NCI-H146 (cell line): ENCODE measurements around the gene NALCN.

Experiments
- DNase-seq: peaks from one replicate; lab custom pipeline; 2025; lab: John Stamatoyannopoulos, UW

NALCN gene

GRCh38 chr13:101416181-101417042 is at the start of gene NALCN:
Gene NALCN, minus strand, starts transcription at chr13:101416508. Its CDS starts 17,382 bp downstream, at chr13:101399126.
- DNase-seq, result peak; percentile 60

DNA sequence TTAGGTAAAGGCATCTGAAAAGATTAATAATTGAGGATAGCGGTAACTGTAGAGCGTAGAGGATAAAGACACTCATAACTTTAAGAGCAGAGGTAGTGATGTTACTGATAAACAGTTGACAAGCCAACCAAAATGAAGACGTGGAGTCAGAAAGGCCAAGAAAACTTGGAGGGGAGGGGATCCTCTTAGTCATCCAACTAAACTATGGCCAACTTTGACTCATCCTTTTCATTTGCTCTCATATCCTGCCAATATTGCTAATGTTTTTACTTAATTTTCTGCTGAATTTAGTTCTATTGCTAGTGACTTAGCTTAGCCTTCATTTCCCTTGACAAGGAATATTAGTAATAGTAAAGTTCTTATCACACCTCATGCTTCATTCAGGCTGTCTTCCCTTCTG is 49.6 kb upstream of the NALCN start:
- no peak for DNase-seq

- no peak for DNase-seq
These were observed 40.9 kb upstream of the NALCN start for GRCh38 chr13:101457176-101457575.

DNA sequence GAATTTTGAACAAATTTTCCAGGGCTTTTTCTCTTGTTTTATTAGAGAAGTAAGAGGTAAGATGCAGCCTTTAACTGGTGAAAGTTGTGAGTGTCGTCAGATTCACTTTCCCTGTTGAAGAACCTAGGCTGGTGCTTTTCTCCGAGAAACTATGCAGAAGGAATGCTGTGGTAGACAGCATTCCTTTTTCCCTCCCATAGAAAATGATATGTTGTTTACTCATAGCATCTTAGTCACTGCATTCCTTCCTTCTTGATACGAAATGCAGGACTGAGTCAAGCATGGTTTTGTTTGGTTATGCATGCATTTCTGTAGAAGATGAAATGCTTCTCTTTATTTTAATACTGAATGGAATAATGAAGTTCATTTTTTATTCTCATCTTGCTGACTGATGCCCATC is 39.6 kb upstream of the NALCN start:
- DNase-seq, result no peak

GRCh38 chr13:101454767-101455166 is 38.5 kb upstream of the NALCN start:
- no peak for DNase-seq

- DNase-seq, result peak; percentile 78
These were observed 37.5 kb upstream of the NALCN start for GRCh38 chr13:101453784-101454201.

DNA sequence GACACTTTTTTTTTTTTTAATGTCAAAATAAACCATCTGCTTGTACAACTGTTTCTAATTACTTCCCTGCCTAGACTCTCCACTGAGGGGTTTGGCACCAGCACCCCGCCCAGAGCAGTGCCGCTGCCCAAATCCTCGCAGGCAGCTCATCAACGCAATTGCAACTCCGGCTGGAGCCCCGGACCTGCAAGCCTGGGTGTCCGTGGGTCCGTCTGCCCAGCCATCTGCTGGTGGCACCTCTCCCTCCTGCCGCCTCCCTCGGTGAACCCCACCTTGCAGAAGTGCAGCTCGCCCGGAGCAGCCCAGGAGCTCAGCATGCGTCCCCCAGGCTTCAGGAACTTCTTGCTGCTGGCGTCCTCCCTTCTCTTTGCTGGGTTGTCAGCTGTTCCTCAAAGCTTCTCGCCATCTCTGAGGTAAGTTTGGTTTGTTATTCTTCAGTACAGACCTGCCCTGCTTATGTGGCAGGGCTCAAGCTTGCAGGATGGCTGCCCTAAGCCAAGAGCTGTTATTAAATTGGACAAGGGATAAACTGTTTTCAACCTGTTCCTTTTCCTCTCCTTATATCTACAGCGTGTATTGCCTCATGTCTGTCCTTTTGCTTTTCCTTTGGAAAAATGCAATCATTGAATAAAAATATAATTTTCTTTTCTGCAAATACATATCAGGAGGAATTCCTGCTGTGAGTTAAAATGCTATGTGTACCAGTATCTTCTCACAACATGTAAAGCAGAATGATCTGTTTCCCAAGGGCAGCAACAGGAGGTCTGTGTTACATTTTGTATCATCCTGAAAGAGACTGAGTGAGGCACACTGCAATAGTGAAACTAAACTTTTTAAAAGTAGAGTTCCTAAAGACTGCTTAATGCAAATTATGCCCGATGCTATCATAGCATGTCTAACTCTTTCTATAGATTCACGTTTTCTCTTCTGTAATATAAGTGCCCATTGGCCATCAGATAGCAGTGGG is 36.5 kb upstream of the NALCN start, which contains the start of gene ITGBL1:
TSS of gene ITGBL1 (plus strand) at position 157 of the 967 bp plus-strand sequence. CDS start at position 316, 159 bp downstream.
- DNase-seq, result peak; percentile 39

- DNase-seq, result no peak
These were observed 35.3 kb upstream of the NALCN start for GRCh38 chr13:101451641-101452040.

DNA sequence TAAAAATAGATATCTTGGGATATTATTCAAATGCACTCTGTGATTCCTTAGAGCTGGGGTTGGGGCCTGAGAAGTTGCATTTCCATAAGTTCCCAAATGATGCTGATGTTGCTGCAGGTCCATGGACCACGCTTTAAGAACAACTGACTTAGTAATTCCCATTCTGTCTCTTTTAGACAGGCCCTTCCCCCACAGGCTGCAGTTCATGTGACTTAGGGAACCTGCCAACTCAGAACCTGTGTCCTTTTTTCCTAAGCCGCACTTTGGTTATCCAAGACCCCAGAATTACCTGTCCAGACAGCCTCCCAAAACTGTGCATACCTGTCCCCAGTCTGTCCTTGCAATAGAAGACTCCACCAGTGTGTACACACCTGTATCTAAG is 34.4 kb upstream of the NALCN start:
- no peak for DNase-seq

DNA sequence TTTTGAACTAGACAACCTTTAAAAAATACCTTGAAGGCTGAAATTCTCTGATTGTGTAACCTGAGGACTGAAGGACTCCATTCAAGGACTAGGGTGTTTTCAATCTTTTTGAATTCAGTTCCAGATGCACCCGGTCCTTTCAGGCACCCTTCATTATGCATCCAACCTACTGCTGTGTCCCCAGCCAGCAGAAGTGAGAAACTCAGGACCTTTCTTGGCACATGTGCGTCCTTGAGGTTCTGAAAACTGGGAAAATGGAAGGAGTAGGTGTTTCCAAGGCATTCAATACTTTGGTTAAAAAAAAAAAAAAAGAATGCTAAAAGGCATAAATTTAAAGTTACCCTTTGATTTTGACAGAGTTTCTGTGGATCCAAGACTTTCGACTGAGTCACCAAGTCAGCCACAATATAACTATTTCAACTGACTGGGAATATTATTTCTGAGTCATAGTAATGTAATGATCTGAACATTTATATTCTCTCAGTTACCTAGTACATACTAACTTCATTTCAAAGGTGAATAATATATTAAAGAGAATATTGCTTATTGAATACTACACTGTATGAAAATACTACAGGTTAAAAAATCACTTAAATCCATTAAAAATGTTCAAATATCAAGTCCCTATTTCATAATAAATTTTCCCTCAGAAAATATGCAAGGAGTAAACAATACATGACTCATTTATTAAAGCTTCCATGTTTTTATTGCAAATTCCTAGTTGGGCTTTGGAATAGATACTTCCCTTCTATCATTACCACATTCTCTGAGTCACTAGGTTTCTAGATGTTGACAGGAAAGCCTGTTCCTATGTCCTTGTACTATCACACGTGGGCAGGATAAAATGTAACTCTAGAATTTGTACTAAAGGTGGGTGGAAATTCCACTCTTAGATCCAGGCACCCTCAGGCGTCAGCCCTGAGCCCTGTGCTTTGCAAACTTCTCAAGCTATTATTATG is 33.8 kb upstream of the NALCN start:
- no peak for DNase-seq

- DNase-seq, result no peak
These were observed 31.5 kb upstream of the NALCN start for GRCh38 chr13:101447852-101448251.

GRCh38 chr13:101434486-101434885 is 18.2 kb upstream of the NALCN start:
- DNase-seq, result no peak

DNA sequence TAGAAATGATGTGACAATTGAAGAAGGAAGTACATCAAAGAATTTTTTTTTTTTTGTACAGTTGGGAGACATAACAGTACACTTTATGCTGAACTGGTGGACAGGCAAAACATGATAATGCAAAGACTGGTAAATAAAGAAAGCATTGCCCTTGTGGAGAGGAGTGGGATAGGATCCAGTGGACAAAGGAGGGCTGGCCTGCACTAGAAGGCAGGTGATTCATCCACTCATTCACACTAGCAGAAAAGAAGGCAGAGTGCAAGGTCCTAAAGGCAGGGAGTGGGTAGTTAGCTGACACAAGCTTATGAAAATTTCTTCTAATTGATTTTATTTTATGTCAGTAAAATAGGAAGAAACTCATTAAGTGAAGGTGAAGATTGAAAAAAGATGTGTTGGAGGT is 17.6 kb upstream of the NALCN start:
- DNase-seq, result no peak

DNA sequence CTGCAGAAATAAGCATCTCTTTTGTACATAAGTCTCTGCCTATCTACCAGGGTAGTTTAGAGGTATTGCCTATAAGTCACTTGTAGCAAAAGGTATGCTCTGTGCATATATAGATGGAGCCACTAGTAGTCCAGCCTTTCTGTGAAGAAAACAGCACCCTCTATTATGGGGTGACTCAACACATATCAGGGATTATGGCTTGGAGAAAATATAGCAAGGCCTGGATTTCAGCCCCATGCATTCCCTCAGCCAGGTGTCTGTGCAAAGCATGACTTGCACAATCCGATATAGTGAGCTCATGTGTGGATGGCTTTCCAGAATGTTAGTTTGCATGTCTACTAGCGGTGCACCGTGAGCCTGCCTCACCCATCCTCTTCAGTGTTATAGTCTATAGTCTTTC is 13.4 kb upstream of the NALCN start:
- DNase-seq, result no peak

- no peak for DNase-seq
These were observed 9.3 kb upstream of the NALCN start for GRCh38 chr13:101425623-101426022.

GRCh38 chr13:101425156-101425471 is 8.8 kb upstream of the NALCN start:
- DNase-seq, result no peak

GRCh38 chr13:101424381-101425155 is 8.3 kb upstream of the NALCN start:
- DNase-seq, result peak; percentile 72

DNA sequence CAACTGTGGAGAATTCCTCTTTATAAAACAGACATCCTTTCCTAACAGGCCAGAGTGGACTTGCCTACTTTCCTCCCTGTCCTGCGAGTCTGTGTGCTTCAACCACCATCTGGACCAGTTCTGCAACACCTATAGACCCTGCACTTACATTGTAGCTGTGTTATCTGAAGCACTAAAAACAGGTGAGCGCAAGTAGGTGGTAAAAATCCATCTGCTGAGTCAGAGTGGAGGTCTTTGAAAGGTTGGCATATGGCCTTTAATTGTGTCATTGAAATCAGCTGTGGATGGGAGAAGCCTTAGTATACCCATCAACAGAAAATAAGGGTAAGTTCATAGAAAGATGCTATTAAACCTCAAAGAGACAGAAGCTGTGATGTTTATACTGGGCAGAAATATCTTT is 7.6 kb upstream of the NALCN start:
- peak; percentile 39 for DNase-seq

- no peak for DNase-seq
These were observed 1.2 kb upstream of the NALCN start for GRCh38 chr13:101417501-101417900.

DNA sequence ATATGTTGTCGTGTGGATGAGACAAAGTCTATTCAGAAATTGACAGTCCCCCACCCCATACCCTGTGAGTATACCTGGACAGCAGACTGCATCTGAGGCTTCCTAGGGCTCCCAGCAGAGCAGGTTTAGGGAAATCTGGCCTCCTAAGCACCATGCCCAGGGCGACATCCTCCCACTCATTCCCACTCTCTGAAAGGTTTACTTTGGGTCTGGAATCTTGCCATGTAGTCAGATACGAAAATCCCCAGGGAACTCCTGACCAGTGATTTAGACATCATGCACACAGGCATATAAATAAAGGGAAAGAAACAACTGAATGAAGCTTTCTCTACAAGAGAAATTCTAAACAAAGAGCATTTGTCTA is 717 bp upstream of the NALCN start:
- peak; percentile 71 for DNase-seq
